K562 (cell line): ENCODE results near the gene HSPA8. TPM values are rescaled to one million over a fixed set of nuclear protein-coding genes. Genes with fewer than 3 reads are reported as not detected.

Source experiments
- ATAC-seq: fragments of 200-7000 bp; cut with Tn5 transposase; 3 replicates; pipeline ENCODE4 v1.9.1; 2020; ENCODE audit warnings: moderate library complexity
- BruUV-seq: library from RNA; stranded (reverse); fragments of 400-500 nt; replicated peaks from 2 replicates; lab custom pipeline; 2021; lab: Mats Ljungman, UMichigan
- CTCF ChIA-PET: fragments of 300-600 bp; formaldehyde crosslinking; extraction: SDS; loops from one replicate; lab custom pipeline; 2021; ENCODE audit warnings: low intra/inter-chr PET ratio; lab: Yijun Ruan, JAX
- POLR2A ChIA-PET: fragments of 300-600, 350-650 bp; sonication (Branson Sonifier 250); formaldehyde crosslinking; extraction: SDS; loops from one replicate; lab custom pipeline; 2021; ENCODE audit warnings: antibody characterized with exemption, inconsistent platforms; lab: Yijun Ruan, JAX
- DNase-seq, 4 experiments: peaks; one replicate each; pipeline versions ENCODE4 v3.0.0 to v3.0.0-alpha.2; 2011 to 2018; ENCODE audit warnings: low spot score in 3 of 4, mixed read lengths in 3 of 4; ENCODE audit errors: extremely low read depth in 1 of 4
- FAIRE-seq: peaks from 2 replicates; lab custom pipeline; 2011; peaks lifted over from hg19 to GRCh38; lab: Jason Lieb, UNC
- H2AFZ ChIP-seq: 2 replicates; pipeline ENCODE4 v1.6.0; 2011; ENCODE audit warnings: low read depth, low read length, control low read depth, inconsistent platforms
- H3K27ac ChIP-seq: fragments of 200-600 bp; 3 replicates; pipeline ENCODE4 v1.8.0; 2011; ENCODE audit warnings: low read depth, mild to moderate bottlenecking, control low read depth, inconsistent platforms, low read length, moderate library complexity, mixed read lengths; ENCODE audit errors: extremely low read depth
- H3K27me3 ChIP-seq, 2 experiments: fragments of 300-600 bp in 1 of 2; 2 replicates in 1 of 2; 3 replicates in 1 of 2; pipeline versions ENCODE4 v1.6.0 to v1.8.0; 2011; ENCODE audit warnings: inconsistent platforms in 2 of 2, low read length in 2 of 2, mild to moderate bottlenecking in 1 of 2, mixed read lengths in 1 of 2, moderate library complexity in 1 of 2; ENCODE audit not compliant: control insufficient read depth in 2 of 2, insufficient read depth in 2 of 2
- H3K36me3 ChIP-seq: fragments of 300-600 bp; 3 replicates; pipeline ENCODE4 v1.8.0; 2011; ENCODE audit warnings: mild to moderate bottlenecking, low read length, inconsistent platforms; ENCODE audit not compliant: control insufficient read depth, insufficient read depth
- H3K4me1 ChIP-seq, 2 experiments: fragments of 200-600 bp in 1 of 2; replicated peaks in 1 of 2; 2 replicates in 1 of 2; 3 replicates in 1 of 2; pipeline versions ENCODE4 v1.5.1 to v1.8.0; 2011; ENCODE audit warnings: inconsistent platforms in 2 of 2, low read length in 2 of 2, mild to moderate bottlenecking in 1 of 2, mixed read lengths in 1 of 2, moderate library complexity in 1 of 2; ENCODE audit not compliant: control insufficient read depth in 2 of 2, insufficient read depth in 2 of 2
- H3K4me2 ChIP-seq: 2 replicates; pipeline ENCODE4 v1.6.1; 2011; ENCODE audit warnings: low read length, control low read depth, inconsistent platforms, mixed read lengths; ENCODE audit not compliant: insufficient read depth
- H3K4me3 ChIP-seq: fragments of 200-600 bp; sonication (generic), shearing (Covaris generic); 2 replicates; pipeline ENCODE4 v1.5.1; 2016; ENCODE audit warnings: control low read depth, inconsistent platforms
- H3K79me2 ChIP-seq: fragments of 200-600 bp; 3 replicates; pipeline ENCODE4 v1.8.0; 2011; ENCODE audit warnings: low read length, inconsistent platforms; ENCODE audit not compliant: control insufficient read depth, insufficient read depth
- H3K9ac ChIP-seq, 2 experiments: 2 replicates each; pipeline versions ENCODE4 v1.6.0 to v1.6.1; 2011; ENCODE audit warnings: low read depth in 2 of 2, low read length in 2 of 2, control low read depth in 1 of 2, inconsistent platforms in 1 of 2, mild to moderate bottlenecking in 1 of 2, mixed read lengths in 1 of 2; ENCODE audit not compliant: insufficient read depth in 1 of 2
- H3K9me1 ChIP-seq: one replicate; pipeline ENCODE4 v1.6.0; 2011; ENCODE audit warnings: inconsistent platforms, mild to moderate bottlenecking, low read length, moderate library complexity; ENCODE audit not compliant: control insufficient read depth, insufficient read depth
- H3K9me3 ChIP-seq: replicated peaks from 2 replicates; pipeline ENCODE4 v1.5.1; 2011; ENCODE audit warnings: low read depth, low read length, inconsistent platforms; ENCODE audit not compliant: control insufficient read depth, insufficient read depth
- H4K20me1 ChIP-seq: replicated peaks from 2 replicates; pipeline ENCODE4 v1.6.1; 2011; ENCODE audit warnings: low read length, inconsistent platforms, mixed read lengths; ENCODE audit not compliant: control insufficient read depth, insufficient read depth
- EHMT2 ChIP-seq: fragments of 450-650 bp; IDR thresholded peaks from 2 replicates; pipeline ENCODE4 v1.6.1; 2018; ENCODE audit warnings: antibody characterized with exemption
- GABPB2 ChIP-seq: fragments of 250-450 bp; sonication (Bioruptor Pico); conservative IDR thresholded peaks from 2 replicates; pipeline ENCODE4 v1.5.1; 2021; ENCODE audit warnings: mild to moderate bottlenecking
- GTF2F1 ChIP-seq: IDR thresholded peaks from 2 replicates; pipeline ENCODE4 v1.6.1; 2011; ENCODE audit warnings: low read depth, low read length, improper control_type of control experiment
- MCM2 ChIP-seq: fragments of 450-650 bp; IDR thresholded peaks from 2 replicates; pipeline ENCODE4 v1.6.1; 2017; ENCODE audit warnings: low read depth, mild to moderate bottlenecking
- NBN ChIP-seq: fragments of 450-650 bp; IDR thresholded peaks from 2 replicates; pipeline ENCODE4 v1.6.1; 2016; ENCODE audit warnings: low read depth, mild to moderate bottlenecking
- SOX6 ChIP-seq: fragments of 450-650 bp; IDR thresholded peaks from 2 replicates; pipeline ENCODE4 v1.6.1; 2014; ENCODE audit warnings: mild to moderate bottlenecking
- TBP ChIP-seq: optimal IDR thresholded peaks from 2 replicates; pipeline ENCODE3; 2011; ENCODE audit warnings: low read depth, low read length, improper control_type of control experiment
- ZNF584 ChIP-seq: fragments of 200-800 bp; sonication (Bioruptor generic); IDR thresholded peaks from 2 replicates; pipeline ENCODE4 v1.6.1; 2016; ENCODE audit warnings: low read depth, mild to moderate bottlenecking, missing genetic modification characterization, missing compliant biosample characterization
- WGBS: fragments of 100-300 bp; shearing (Covaris generic); methylation state at CpG from one replicate; pipeline ENCODE4 v1.1.6; 2016; ENCODE audit warnings: low coverage, mixed read lengths; ENCODE audit not compliant: insufficient coverage; ENCODE audit errors: missing lambda C conversion rate; 5-methylcytosine and 5-hydroxymethylcytosine counted together
- in situ Hi-C: fragments of 300-500 bp; cut with MboI; formaldehyde crosslinking; loops from 4 replicates; pipeline ENCODE4 v1.15.0; 2018; ENCODE audit warnings: inconsistent platforms, mixed read lengths
- intact Hi-C: fragments of 100-400 bp; cut with micrococcal nuclease; formaldehyde crosslinking; loops from 2 replicates; pipeline ENCODE4 v1.14.2; 2022
- polyA plus RNA-seq, 8 experiments: library from polyadenylated mRNA; depleted of rRNA in 4 of 8; stranded (reverse) in 5 of 8; unstranded in 3 of 8; fragments of >200 nt; fragmentation: Nextera tagmentation in 2 of 8; fragmentation: Illumina TruSeq in 1 of 8; extraction: Ambion mirVana in 2 of 8; extraction: Trizol in 1 of 8; gene quantifications; 2 replicates each; pipeline versions ENCODE4 v1.2.1 to v1.2.3, GENCODE V29; 2011 to 2014; ENCODE audit warnings: inconsistent platforms in 1 of 8, missing spikeins in 1 of 8
- total RNA-seq, 7 experiments: library from RNA; depleted of rRNA in 6 of 7; stranded (reverse); fragments of >200 nt in 6 of 7; fragmentation: Illumina TruSeq in 2 of 7; extraction: Trizol in 2 of 7; gene quantifications; 2 replicates each; pipeline versions ENCODE4 v1.2.1 to v1.2.3, GENCODE V29; 2011 to 2021; ENCODE audit warnings: low replicate concordance in 1 of 7
- TF ChIP-seq, protein P1 (sequence below): fragments of 450-650 bp; formaldehyde crosslinking; IDR thresholded peaks from 2 replicates; pipeline ENCODE4 v1.4.0; 2020; ENCODE audit warnings: mild to moderate bottlenecking, mixed read lengths
- TF ChIP-seq, protein P2 (sequence below): sonication (generic); formaldehyde crosslinking; IDR thresholded peaks from 2 replicates; pipeline ENCODE4 v1.8.0; 2023; ENCODE audit warnings: mild to moderate bottlenecking, missing genetic modification reagents
- TF ChIP-seq, protein P3 (sequence below), 3 experiments: fragments of 200-800 bp in 1 of 3; sonication (Bioruptor generic) in 1 of 3; sonication (generic) in 1 of 3; formaldehyde crosslinking in 1 of 3; IDR thresholded peaks; 2 replicates each; pipeline versions ENCODE4 v1.6.1 to v1.8.0; 2016 to 2022; ENCODE audit warnings: mild to moderate bottlenecking in 2 of 3, missing compliant biosample characterization in 2 of 3, missing genetic modification characterization in 2 of 3, missing genetic modification reagents in 1 of 3

Gene HSPA8
- total and polyA plus RNA-seq, 9 of the 15 experiments (the other 6 are each of a cell fraction or from before 2014, with no cell fraction given) = 1,250 to 3,966 (median 2,773) TPM

DNA sequence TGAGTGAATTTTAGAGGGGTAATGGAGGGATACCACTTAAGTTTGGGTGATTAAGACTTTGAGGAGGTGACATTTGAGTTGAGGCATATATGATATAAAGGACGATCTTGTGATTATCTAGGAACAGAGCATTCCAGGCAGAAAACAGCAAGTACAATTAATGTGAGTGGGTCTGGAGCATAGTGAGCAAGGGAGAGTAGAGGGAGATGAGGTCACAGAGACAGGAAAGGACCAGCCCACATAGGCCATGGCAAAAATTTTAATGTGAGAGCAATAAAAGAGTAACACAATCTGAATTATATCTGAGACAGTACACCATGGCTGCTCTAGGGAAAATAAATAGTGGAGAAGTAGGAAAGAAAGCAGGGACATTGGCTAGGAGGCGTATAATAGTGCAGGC is 14.5 kb upstream of the HSPA8 start (continued):
- no peak for TF ChIP-seq SOX6

DNA sequence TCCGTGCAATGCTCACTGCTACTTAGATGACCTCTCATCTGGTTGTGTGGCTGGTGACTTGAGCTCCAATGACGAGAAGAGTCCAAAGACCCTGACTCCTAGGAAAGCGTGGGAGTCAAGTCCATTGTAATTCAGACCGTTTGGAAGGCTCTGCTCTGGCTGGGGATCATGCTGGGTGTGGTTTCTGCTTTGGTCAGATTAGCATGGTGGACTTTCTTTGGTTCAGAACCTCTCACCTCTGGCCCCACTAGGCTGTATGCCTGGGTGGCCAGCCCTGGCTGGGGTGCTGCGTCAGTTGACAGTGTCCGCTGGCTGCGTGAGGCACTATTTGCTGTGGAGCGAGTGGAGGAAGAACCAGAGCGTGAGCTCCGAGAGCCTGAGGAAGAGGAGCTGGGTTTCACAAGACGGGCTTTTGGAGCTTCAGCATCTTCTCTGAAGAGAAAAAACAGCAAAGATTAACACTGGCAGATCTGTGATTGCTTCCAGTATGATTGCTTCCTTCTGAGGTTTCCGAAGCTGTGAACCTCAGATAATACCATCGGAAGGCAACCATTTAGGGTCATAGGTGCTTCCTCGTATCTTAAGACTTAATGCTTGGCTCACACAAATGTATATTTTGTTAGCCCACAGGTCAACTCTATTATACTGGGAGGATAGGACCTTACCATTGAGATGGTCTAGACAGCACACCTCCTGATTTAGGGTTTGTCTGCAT is 11.6 kb upstream of the HSPA8 start:
- ChIA-PET POLR2A (interaction anchor here (1.1 to 2.9 kb wide), 3 partner anchors 9 to 20 kb away, joined by 3 to 20 read pairs (median 4); partner anchors contain the start of gene HSPA8), CTCF (no interaction called here)
- Histone ChIP-seq H2AFZ (no peak overlapping the region), H3K27ac (no peak overlapping the region), H3K4me2 (peak overlapping the region; percentile 44), H3K4me3 (no peak overlapping the region), H3K36me3 (no peaks in the 10 kb centered on the region), H4K20me1 (peaks cover 13% of the 10 kb centered on the region; the same call in 1 of the 2 replicates), H3K4me1 (peaks cover 10 to 17% of the 10 kb centered on the region in 2 experiments), H3K79me2 (no peaks in the 10 kb centered on the region), H3K27me3 (no peaks in the 10 kb centered on the region), H3K9me3 (no peaks in the 10 kb centered on the region), H3K9me1 (no peaks in the 10 kb centered on the region), H3K9ac (peak overlapping the region in 1 of 2 experiments; percentile 86; a peak in 2 of 4 replicates)
- intact Hi-C loops = no loop called here
- BruUV-seq = no TSS peak
- in situ Hi-C loops = no loop called here
- FAIRE-seq (peak; percentile 92), ATAC-seq (peak; percentile 92), DNase-seq (peak in 3 of 4 experiments; percentile 26 to 78 (median 56))
- WGBS = under 1% methylated on average over 13 of the region's 14 CpGs
- 0 out of 2 replicates have a peak, but pooled peaks have one; percentile 22 for TF ChIP-seq EHMT2
- no peak for TF ChIP-seq MCM2
- no peak for TF ChIP-seq ZNF584 (CRISPR knock-in tag)
- TF ChIP-seq GTF2F1 = no peak
- TF ChIP-seq NBN = no peak
- TF ChIP-seq, protein P1, sequence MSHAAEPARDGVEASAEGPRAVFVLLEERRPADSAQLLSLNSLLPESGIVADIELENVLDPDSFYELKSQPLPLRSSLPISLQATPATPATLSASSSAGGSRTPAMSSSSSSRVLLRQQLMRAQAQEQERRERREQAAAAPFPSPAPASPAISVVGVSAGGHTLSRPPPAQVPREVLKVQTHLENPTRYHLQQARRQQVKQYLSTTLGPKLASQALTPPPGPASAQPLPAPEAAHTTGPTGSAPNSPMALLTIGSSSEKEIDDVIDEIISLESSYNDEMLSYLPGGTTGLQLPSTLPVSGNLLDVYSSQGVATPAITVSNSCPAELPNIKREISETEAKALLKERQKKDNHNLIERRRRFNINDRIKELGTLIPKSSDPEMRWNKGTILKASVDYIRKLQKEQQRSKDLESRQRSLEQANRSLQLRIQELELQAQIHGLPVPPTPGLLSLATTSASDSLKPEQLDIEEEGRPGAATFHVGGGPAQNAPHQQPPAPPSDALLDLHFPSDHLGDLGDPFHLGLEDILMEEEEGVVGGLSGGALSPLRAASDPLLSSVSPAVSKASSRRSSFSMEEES (CRISPR knock-in tag) = no peak
- TF ChIP-seq, protein P2, sequence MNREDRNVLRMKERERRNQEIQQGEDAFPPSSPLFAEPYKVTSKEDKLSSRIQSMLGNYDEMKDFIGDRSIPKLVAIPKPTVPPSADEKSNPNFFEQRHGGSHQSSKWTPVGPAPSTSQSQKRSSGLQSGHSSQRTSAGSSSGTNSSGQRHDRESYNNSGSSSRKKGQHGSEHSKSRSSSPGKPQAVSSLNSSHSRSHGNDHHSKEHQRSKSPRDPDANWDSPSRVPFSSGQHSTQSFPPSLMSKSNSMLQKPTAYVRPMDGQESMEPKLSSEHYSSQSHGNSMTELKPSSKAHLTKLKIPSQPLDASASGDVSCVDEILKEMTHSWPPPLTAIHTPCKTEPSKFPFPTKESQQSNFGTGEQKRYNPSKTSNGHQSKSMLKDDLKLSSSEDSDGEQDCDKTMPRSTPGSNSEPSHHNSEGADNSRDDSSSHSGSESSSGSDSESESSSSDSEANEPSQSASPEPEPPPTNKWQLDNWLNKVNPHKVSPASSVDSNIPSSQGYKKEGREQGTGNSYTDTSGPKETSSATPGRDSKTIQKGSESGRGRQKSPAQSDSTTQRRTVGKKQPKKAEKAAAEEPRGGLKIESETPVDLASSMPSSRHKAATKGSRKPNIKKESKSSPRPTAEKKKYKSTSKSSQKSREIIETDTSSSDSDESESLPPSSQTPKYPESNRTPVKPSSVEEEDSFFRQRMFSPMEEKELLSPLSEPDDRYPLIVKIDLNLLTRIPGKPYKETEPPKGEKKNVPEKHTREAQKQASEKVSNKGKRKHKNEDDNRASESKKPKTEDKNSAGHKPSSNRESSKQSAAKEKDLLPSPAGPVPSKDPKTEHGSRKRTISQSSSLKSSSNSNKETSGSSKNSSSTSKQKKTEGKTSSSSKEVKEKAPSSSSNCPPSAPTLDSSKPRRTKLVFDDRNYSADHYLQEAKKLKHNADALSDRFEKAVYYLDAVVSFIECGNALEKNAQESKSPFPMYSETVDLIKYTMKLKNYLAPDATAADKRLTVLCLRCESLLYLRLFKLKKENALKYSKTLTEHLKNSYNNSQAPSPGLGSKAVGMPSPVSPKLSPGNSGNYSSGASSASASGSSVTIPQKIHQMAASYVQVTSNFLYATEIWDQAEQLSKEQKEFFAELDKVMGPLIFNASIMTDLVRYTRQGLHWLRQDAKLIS (CRISPR knock-in tag) = no peak
- TF ChIP-seq TBP = no peak
- TF ChIP-seq, protein P3, sequence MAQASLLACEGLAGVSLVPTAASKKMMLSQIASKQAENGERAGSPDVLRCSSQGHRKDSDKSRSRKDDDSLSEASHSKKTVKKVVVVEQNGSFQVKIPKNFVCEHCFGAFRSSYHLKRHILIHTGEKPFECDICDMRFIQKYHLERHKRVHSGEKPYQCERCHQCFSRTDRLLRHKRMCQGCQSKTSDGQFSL (CRISPR knock-in tag; IDR thresholded peaks at IDR 0.05) = no peak
- TF ChIP-seq, protein P3 (tag; IDR thresholded peaks at IDR 0.05) = no peak
- TF ChIP-seq GABPB2 (CRISPR knock-in tag) = no peak
